A673 (cell line): ENCODE measurements around the gene SERPINB7.

Source experiments
- CTCF ChIP-seq: fragments of 300-800, 200-600 bp; sonication (generic); conservative IDR thresholded peaks from 2 replicates; pipeline ENCODE4 v1.5.1; 2017; ENCODE audit warnings: low read depth, mild to moderate bottlenecking, antibody characterized with exemption, low read length, moderate library complexity, mixed read lengths
- EZH2 ChIP-seq: fragments of 200-600 bp; sonication (generic); IDR thresholded peaks from 2 replicates; pipeline ENCODE4 v1.6.1; 2017; ENCODE audit warnings: borderline replicate concordance, low read depth, mild to moderate bottlenecking, mixed read lengths, antibody characterized with exemption, low read length; ENCODE audit not compliant: poor library complexity, severe bottlenecking

DNA sequence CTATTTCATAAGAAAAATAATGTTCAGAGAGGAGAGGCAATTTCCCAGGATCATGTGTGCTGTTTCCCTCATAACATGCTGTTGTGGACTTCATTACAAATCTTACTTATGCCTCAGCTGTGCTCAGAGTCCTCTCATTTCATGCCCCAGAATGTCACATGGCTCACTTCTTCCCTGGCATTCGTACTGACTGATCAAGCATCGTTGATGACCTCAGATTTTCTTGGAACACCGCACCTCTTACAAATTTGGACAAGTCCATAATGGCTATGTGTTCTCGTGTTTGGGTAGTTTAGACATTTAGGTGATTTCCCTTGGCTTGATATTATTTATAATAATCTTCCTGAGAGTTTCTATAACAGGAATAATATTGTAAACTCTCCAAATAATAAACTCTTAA is 32.9 kb downstream of the SERPINB7 start:
- TF ChIP-seq CTCF (no peak), EZH2 (no peak)
